Measurements from ENCODE around the gene MAEA. TPM values are rescaled to one million over a fixed set of nuclear protein-coding genes. Genes with fewer than 3 reads are reported as not detected.

The MAEA gene
- total and polyA plus RNA-seq, 2 of the 8 experiments (the other 6 are each of a cell fraction or from before 2014, with no cell fraction given) = 75.8 to 133 TPM

GRCh38 chr4:1331591-1332353 is 42.1 kb downstream of the MAEA start:
- H3K14ac ChIP-seq (ENCODE audit: insufficient read length) = no peak overlapping the region
- H3K18ac ChIP-seq (ENCODE audit: extremely low read depth, low read length) = no peak overlapping the region
- no peak overlapping the region for H2BK120ac ChIP-seq (replicated peaks; ENCODE audit: low read depth, low read length)
- no peak for FAIRE-seq
- H3K23ac ChIP-seq (ENCODE audit: insufficient read length) = no peak overlapping the region
- ChIA-PET POLR2A (ENCODE audit: partially characterized antibody) (interaction anchor here (0.8 to 1.6 kb wide), 3 partner anchors 9 to 39 kb away, joined by 3 to 5 read pairs (median 3); no protein-coding TSS in a partner anchor), CTCF (ENCODE audit: partially characterized antibody) (interaction anchor here (1.1 to 2.5 kb wide), 3 partner anchors 9 to 24 kb away, joined by 3 to 11 read pairs (median 5); no protein-coding TSS in a partner anchor)
- H3K27me3 ChIP-seq (replicated peaks in 1 of 4; ENCODE audit: control insufficient read depth in 3 of 4, extremely low read depth in 1 of 4, insufficient read depth in 3 of 4, low read length in 3 of 4) = no peaks in the 10 kb centered on the region
- H3K4me2 ChIP-seq (ENCODE audit: insufficient read depth in 1 of 2, low read depth in 2 of 2, low read length in 2 of 2) = no peak overlapping the region
- DNase-seq (ENCODE audit: low read depth in 1 of 2, low spot score in 2 of 2) = no peak
- H3K9ac ChIP-seq (replicated peaks in 1 of 4; ENCODE audit: extremely low read depth in 1 of 4, low read depth in 3 of 4, low read length in 3 of 4) = no peak overlapping the region
- no peaks in the 10 kb centered on the region for H3K4me1 ChIP-seq (replicated peaks in 1 of 4; ENCODE audit: control insufficient read depth in 3 of 4, insufficient read depth in 4 of 4, low read length in 3 of 4)
- no peaks in the 10 kb centered on the region for H3K23me2 ChIP-seq (ENCODE audit: low read depth, low read length)
- H3K56ac ChIP-seq (replicated peaks; ENCODE audit: insufficient read length, low read depth, low read length) = no peak overlapping the region
- H3K79me2 ChIP-seq (ENCODE audit: control insufficient read depth in 1 of 2, insufficient read depth in 2 of 2, low read length in 2 of 2) = no peaks in the 10 kb centered on the region; a peak in 1 of 4 replicates
- no peak overlapping the region for H4K91ac ChIP-seq (replicated peaks; ENCODE audit: insufficient read length, low read length)
- H2BK20ac ChIP-seq (ENCODE audit: low read length) = no peak overlapping the region
- H2BK5ac ChIP-seq (ENCODE audit: low read depth, low read length) = no peak overlapping the region; the same call in 1 of the 2 replicates
- H3K36me3 ChIP-seq (ENCODE audit: control insufficient read depth in 2 of 4, insufficient read depth in 4 of 4, low read length in 3 of 4) = peaks cover 3 to 39% (median 20%) of the 10 kb centered on the region in 4 experiments
- H3K4ac ChIP-seq (replicated peaks; ENCODE audit: insufficient read length, low read depth, low read length) = no peak overlapping the region
- H3K79me1 ChIP-seq (ENCODE audit: low read depth, low read length) = peaks cover 9% of the 10 kb centered on the region
- WGBS, 2 experiments (ENCODE audit: extremely low coverage in 1 of 2, insufficient coverage in 1 of 2, insufficient read length in 1 of 2, insufficient replicate concordance in 2 of 2, low coverage in 1 of 2, low lambda C conversion rate in 2 of 2, missing lambda C conversion rate in 1 of 2) = 93% methylated on average over 18 of the region's 21 CpGs; no CpG with 5 or more reads in 1 of the 2 experiments
- peaks cover 5 to 28% of the 10 kb centered on the region in 2 experiments for H4K20me1 ChIP-seq (replicated peaks in 1 of 2; ENCODE audit: control insufficient read depth in 1 of 2, insufficient read depth in 2 of 2, low read length in 2 of 2)
- H3K4me3 ChIP-seq (ENCODE audit: extremely low read depth in 1 of 4, insufficient read depth in 2 of 4, low read depth in 3 of 4, low read length in 4 of 4) = no peak overlapping the region
- H2AK5ac ChIP-seq (ENCODE audit: low read depth, low read length) = no peak overlapping the region
- no peaks in the 10 kb centered on the region for H3K9me3 ChIP-seq (ENCODE audit: insufficient read depth in 2 of 2, low read depth in 1 of 2, low read length in 1 of 2)
- H2AFZ ChIP-seq (ENCODE audit: low read length) = no peak overlapping the region
- H2BK12ac ChIP-seq (ENCODE audit: low read depth, low read length) = no peak overlapping the region
- H3K27ac ChIP-seq (ENCODE audit: low read depth, low read length) = no peak overlapping the region
- H4K8ac ChIP-seq (ENCODE audit: extremely low read depth, insufficient read depth, low read length) = no peak overlapping the region; the same call in 1 of the 2 replicates
- H4K5ac ChIP-seq (ENCODE audit: insufficient read length, low read depth, low read length) = no peak overlapping the region
- H2BK15ac ChIP-seq (ENCODE audit: low read length) = no peak overlapping the region
- no peak for TF ChIP-seq SP1 (IDR thresholded peaks at IDR 0.05; ENCODE audit: low read depth, low read length)
- TF ChIP-seq RBBP5 (IDR thresholded peaks at IDR 0.05; ENCODE audit: borderline replicate concordance, low read depth, low read length) = no peak
- TF ChIP-seq TBP (IDR thresholded peaks at IDR 0.05; ENCODE audit: low read depth, low read length) = no peak
- TF ChIP-seq FOSL1 (IDR thresholded peaks at IDR 0.05; ENCODE audit: insufficient read depth, low read depth, low read length) = no peak
- TF ChIP-seq CHD1 (IDR thresholded peaks at IDR 0.05; ENCODE audit: low read depth, low read length) = no peak
- no peak for TF ChIP-seq SUZ12 (IDR thresholded peaks at IDR 0.05; ENCODE audit: low read length)
- no peak for TF ChIP-seq ZNF274 (IDR thresholded peaks at IDR 0.05; ENCODE audit: borderline replicate concordance, extremely low read depth, low read length)
- no peak for TF ChIP-seq PHF8 (conservative IDR thresholded peaks at IDR 0.05; ENCODE audit: low read depth, low read length)

Data from H1 (cell line).